Neural cell (in vitro differentiated cells): ENCODE results near the gene WDR93.

Experiments used
- EP300 ChIP-seq: fragments of 450-650 bp; conservative IDR thresholded peaks from 2 replicates; pipeline ENCODE4 v1.6.1; 2014; ENCODE audit warnings: antibody characterized with exemption, mild to moderate bottlenecking, moderate library complexity; ENCODE audit not compliant: poor library complexity, severe bottlenecking
- EZH2 ChIP-seq: fragments of 200-600, 300-800 bp; shearing (Covaris generic), sonication (generic); IDR thresholded peaks from 2 replicates; pipeline ENCODE4 v1.6.1; 2014; ENCODE audit warnings: antibody characterized with exemption, low read length, borderline replicate concordance, mild to moderate bottlenecking; ENCODE audit not compliant: insufficient read depth, poor library complexity, severe bottlenecking
- MXI1 ChIP-seq: fragments of 450-650 bp; conservative IDR thresholded peaks from 2 replicates; pipeline ENCODE4 v1.6.1; 2014; ENCODE audit warnings: antibody characterized with exemption, mild to moderate bottlenecking; ENCODE audit not compliant: poor library complexity, severe bottlenecking
- POLR2AphosphoS5 ChIP-seq: IDR thresholded peaks from 2 replicates; pipeline ENCODE4 v1.6.1; 2012
- RAD21 ChIP-seq: fragments of 450-650 bp; conservative IDR thresholded peaks from 2 replicates; pipeline ENCODE4 v1.6.1; 2014; ENCODE audit warnings: antibody characterized with exemption, mild to moderate bottlenecking, moderate library complexity
- SMC3 ChIP-seq: fragments of 450-650 bp; conservative IDR thresholded peaks from 2 replicates; pipeline ENCODE4 v1.6.1; 2014; ENCODE audit warnings: antibody characterized with exemption, mild to moderate bottlenecking, moderate library complexity; ENCODE audit not compliant: poor library complexity
- TAF1 ChIP-seq: IDR thresholded peaks from 2 replicates; pipeline ENCODE4 v1.6.1; 2012; ENCODE audit warnings: low read depth
- TF ChIP-seq, protein P1 (sequence below): fragments of 450-650 bp; IDR thresholded peaks from 2 replicates; pipeline ENCODE4 v1.5.1; 2014; ENCODE audit warnings: antibody characterized with exemption, mild to moderate bottlenecking, moderate library complexity; ENCODE audit not compliant: poor library complexity, severe bottlenecking
- TF ChIP-seq, protein P2 (sequence below): IDR thresholded peaks from 2 replicates; pipeline ENCODE4 v1.6.1; 2012; ENCODE audit warnings: borderline replicate concordance

DNA sequence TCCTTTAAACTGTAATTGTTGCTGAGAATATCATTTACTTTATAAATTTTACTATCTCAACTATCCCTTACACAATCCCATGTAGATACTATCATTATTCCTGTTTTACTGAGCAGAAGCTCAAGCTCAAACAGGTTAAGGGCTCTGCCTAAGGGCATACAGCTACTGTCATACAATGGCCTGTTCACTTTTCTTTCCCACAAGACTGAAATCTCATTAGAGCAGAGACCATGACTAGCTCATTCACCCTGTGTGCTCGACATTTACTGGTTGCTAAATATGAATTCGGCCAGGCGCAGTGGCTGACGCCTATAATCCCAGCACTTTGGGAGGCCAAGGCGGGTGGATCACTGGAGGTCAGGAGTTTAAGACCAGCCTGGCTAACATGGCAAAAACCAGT is 83.9 kb downstream of the WDR93 start:
- TF ChIP-seq, protein P1, sequence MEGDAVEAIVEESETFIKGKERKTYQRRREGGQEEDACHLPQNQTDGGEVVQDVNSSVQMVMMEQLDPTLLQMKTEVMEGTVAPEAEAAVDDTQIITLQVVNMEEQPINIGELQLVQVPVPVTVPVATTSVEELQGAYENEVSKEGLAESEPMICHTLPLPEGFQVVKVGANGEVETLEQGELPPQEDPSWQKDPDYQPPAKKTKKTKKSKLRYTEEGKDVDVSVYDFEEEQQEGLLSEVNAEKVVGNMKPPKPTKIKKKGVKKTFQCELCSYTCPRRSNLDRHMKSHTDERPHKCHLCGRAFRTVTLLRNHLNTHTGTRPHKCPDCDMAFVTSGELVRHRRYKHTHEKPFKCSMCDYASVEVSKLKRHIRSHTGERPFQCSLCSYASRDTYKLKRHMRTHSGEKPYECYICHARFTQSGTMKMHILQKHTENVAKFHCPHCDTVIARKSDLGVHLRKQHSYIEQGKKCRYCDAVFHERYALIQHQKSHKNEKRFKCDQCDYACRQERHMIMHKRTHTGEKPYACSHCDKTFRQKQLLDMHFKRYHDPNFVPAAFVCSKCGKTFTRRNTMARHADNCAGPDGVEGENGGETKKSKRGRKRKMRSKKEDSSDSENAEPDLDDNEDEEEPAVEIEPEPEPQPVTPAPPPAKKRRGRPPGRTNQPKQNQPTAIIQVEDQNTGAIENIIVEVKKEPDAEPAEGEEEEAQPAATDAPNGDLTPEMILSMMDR: no peak
- TF ChIP-seq, protein P2, sequence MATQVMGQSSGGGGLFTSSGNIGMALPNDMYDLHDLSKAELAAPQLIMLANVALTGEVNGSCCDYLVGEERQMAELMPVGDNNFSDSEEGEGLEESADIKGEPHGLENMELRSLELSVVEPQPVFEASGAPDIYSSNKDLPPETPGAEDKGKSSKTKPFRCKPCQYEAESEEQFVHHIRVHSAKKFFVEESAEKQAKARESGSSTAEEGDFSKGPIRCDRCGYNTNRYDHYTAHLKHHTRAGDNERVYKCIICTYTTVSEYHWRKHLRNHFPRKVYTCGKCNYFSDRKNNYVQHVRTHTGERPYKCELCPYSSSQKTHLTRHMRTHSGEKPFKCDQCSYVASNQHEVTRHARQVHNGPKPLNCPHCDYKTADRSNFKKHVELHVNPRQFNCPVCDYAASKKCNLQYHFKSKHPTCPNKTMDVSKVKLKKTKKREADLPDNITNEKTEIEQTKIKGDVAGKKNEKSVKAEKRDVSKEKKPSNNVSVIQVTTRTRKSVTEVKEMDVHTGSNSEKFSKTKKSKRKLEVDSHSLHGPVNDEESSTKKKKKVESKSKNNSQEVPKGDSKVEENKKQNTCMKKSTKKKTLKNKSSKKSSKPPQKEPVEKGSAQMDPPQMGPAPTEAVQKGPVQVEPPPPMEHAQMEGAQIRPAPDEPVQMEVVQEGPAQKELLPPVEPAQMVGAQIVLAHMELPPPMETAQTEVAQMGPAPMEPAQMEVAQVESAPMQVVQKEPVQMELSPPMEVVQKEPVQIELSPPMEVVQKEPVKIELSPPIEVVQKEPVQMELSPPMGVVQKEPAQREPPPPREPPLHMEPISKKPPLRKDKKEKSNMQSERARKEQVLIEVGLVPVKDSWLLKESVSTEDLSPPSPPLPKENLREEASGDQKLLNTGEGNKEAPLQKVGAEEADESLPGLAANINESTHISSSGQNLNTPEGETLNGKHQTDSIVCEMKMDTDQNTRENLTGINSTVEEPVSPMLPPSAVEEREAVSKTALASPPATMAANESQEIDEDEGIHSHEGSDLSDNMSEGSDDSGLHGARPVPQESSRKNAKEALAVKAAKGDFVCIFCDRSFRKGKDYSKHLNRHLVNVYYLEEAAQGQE: no peak
- TF ChIP-seq POLR2AphosphoS5 (no peak), EP300 (no peak), MXI1 (no peak), EZH2 (no peak), TAF1 (no peak), RAD21 (no peak), SMC3 (no peak)
